Caco-2 (cell line): ENCODE results near the gene ADCY7. TPM values are rescaled to one million over a fixed set of nuclear protein-coding genes. Genes with fewer than 3 reads are reported as not detected.

Source experiments
- BruUV-seq: library from RNA; stranded (reverse); fragments of 400-500 nt; replicated peaks from 2 replicates; lab custom pipeline; 2021; lab: Mats Ljungman, UMichigan
- CTCF ChIA-PET: fragments of 300-600 bp; sonication (Branson Sonifier 250); formaldehyde crosslinking; loops from one replicate; lab custom pipeline; 2022; ENCODE audit warnings: antibody characterized with exemption; lab: Charles Lee
- POLR2A ChIA-PET: fragments of 300-600 bp; sonication (Branson Sonifier 250); formaldehyde crosslinking; loops from one replicate; lab custom pipeline; 2022; ENCODE audit warnings: antibody characterized with exemption; lab: Charles Lee
- DNase-seq, 2 experiments: peaks; one replicate each; pipeline versions ENCODE4 v3.0.0 to v3.0.0-alpha.2; 2020 to 2022
- H3K27me3 ChIP-seq: replicated peaks from 2 replicates; pipeline ENCODE4 v1.6.0; 2011; ENCODE audit warnings: low read length; ENCODE audit not compliant: control insufficient read depth, insufficient read depth
- H3K36me3 ChIP-seq: 2 replicates; pipeline ENCODE4 v1.5.1; 2011; ENCODE audit warnings: low read length; ENCODE audit not compliant: control insufficient read depth, insufficient read depth
- H3K4me1 ChIP-seq: fragments of 250-450 bp; sonication (Bioruptor Pico); 2 replicates; pipeline ENCODE4 v1.5.1; 2020; ENCODE audit warnings: mild to moderate bottlenecking
- H3K4me3 ChIP-seq: 2 replicates; pipeline ENCODE4 v1.5.1; 2011; ENCODE audit warnings: low read depth, mild to moderate bottlenecking, control low read depth, low read length
- H3K9me3 ChIP-seq: fragments of 250-450 bp; sonication (Bioruptor Pico); 2 replicates; pipeline ENCODE4 v1.5.1; 2020; ENCODE audit warnings: mild to moderate bottlenecking, moderate library complexity
- H3K27ac Mint-ChIP-seq: one replicate; pipeline ENCODE4 v1.8.0; 2022; ENCODE audit warnings: mixed read lengths; ENCODE audit not compliant: unreplicated experiment
- H3K27me3 Mint-ChIP-seq: one replicate; pipeline ENCODE4 v1.8.0; 2022; ENCODE audit warnings: mixed read lengths; ENCODE audit not compliant: insufficient read depth, unreplicated experiment
- H3K36me3 Mint-ChIP-seq: one replicate; pipeline ENCODE4 v1.8.0; 2022; ENCODE audit warnings: mild to moderate bottlenecking, mixed read lengths; ENCODE audit not compliant: insufficient read depth, unreplicated experiment
- H3K4me1 Mint-ChIP-seq: one replicate; pipeline ENCODE4 v1.8.0; 2022; ENCODE audit warnings: low read depth, mixed read lengths; ENCODE audit not compliant: unreplicated experiment
- H3K4me3 Mint-ChIP-seq: one replicate; pipeline ENCODE4 v1.8.0; 2022; ENCODE audit warnings: mild to moderate bottlenecking, moderate library complexity, mixed read lengths; ENCODE audit not compliant: unreplicated experiment
- H3K9me3 Mint-ChIP-seq: one replicate; pipeline ENCODE4 v1.8.0; 2022; ENCODE audit warnings: mixed read lengths; ENCODE audit not compliant: unreplicated experiment
- intact Hi-C: fragments of 100-400 bp; cut with micrococcal nuclease; formaldehyde crosslinking; loops from one replicate; pipeline ENCODE4 v1.10.0; 2022; ENCODE audit not compliant: unreplicated experiment
- total RNA-seq: library from RNA; stranded (reverse); gene quantifications from 2 replicates; pipeline ENCODE4 v1.2.3, GENCODE V29; 2022
- TF ChIP-seq, protein P1 (sequence below), 2 experiments: fragments of 200-600 bp in 1 of 2; IDR thresholded peaks; 1 replicate in 1 of 2; 2 replicates in 1 of 2; pipeline versions ENCODE4 v1.5.1 to v1.8.0; 2011 to 2022; ENCODE audit warnings: antibody characterized with exemption in 1 of 2, control low read depth in 1 of 2, inconsistent platforms in 1 of 2, low read depth in 1 of 2, low read length in 1 of 2, mild to moderate bottlenecking in 1 of 2, moderate library complexity in 1 of 2; ENCODE audit not compliant: insufficient read depth in 1 of 2, severe bottlenecking in 1 of 2, unreplicated experiment in 1 of 2

The ADCY7 gene
- total RNA-seq, 1 experiment from 2014 or later, result 54.2 TPM

DNA sequence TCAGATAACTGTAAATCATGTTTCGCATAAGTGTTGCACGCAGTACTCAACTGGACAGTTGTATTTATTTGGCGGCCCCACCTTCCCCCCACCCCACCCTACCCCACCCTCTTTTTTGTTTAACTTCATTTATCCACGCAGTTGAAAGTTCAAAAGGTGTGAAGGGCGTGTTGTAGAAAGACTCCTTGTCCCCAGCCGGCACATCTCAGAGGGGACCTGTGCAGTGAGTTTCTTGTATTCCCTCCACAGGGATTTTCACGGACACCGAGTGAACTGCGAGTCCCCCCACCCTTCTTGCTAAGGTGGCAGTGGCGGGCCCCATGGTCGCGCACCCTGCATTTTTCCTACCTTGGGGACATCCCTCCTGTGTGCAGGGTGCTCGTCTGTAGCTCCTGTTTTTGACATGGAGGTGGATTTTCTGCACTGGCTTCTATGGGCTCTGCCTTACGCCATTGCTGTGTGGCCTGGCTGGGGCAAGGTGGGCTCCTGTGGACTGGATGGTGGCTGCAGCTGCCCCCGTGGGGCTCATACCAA is 36.2 kb downstream of the ADCY7 start:
- Mint-ChIP-seq H3K4me3 (no peak overlapping the region), H3K36me3 (peaks cover 32% of the 10 kb centered on the region)
- POLR2A ChIA-PET, result no interaction called here

DNA sequence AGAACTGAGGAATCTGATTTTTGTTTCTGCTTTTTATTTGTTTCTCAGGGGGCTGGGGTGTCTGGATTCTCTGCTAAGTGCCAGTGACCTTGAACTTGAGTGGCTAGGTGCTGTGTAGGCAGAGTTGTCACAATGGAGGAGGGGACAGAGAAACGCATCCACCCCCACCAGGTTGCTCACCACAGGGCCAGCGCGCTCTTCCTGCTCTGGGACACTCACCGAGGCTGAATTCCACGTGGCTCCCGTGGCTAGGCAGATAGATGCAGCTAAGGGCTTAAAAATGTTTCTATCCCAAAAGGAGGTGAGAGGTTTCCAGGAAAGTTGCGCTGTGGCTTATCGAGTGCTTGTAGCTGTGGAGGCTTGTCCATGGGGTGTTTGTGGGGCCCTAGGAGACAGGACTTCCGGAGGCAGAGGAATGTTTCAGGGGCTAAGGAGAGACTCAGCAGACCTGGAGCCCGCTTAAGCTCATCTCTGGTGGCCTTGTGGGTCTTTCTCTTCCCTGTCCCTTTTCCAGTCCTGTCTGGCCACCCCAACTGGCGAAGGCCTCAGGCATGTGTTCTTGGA is 36.8 kb downstream of the ADCY7 start:
- Mint-ChIP-seq H3K27ac (peak overlapping the region; percentile 61), H3K4me1 (peaks cover 12% of the 10 kb centered on the region), H3K9me3 (no peaks in the 10 kb centered on the region), H3K27me3 (no peaks in the 10 kb centered on the region), H3K4me3 (no peak overlapping the region), H3K36me3 (peaks cover 28% of the 10 kb centered on the region)
- no peak for DNase-seq
- TF ChIP-seq, protein P1, sequence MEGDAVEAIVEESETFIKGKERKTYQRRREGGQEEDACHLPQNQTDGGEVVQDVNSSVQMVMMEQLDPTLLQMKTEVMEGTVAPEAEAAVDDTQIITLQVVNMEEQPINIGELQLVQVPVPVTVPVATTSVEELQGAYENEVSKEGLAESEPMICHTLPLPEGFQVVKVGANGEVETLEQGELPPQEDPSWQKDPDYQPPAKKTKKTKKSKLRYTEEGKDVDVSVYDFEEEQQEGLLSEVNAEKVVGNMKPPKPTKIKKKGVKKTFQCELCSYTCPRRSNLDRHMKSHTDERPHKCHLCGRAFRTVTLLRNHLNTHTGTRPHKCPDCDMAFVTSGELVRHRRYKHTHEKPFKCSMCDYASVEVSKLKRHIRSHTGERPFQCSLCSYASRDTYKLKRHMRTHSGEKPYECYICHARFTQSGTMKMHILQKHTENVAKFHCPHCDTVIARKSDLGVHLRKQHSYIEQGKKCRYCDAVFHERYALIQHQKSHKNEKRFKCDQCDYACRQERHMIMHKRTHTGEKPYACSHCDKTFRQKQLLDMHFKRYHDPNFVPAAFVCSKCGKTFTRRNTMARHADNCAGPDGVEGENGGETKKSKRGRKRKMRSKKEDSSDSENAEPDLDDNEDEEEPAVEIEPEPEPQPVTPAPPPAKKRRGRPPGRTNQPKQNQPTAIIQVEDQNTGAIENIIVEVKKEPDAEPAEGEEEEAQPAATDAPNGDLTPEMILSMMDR (IDR thresholded peaks at IDR 0.05; ENCODE audit: insufficient read depth in 1 of 2, low read depth in 1 of 2, low read length in 1 of 2, severe bottlenecking in 1 of 2, unreplicated experiment in 1 of 2), result no peak
- intact Hi-C loops, result no loop called here
- H3K4me3 ChIP-seq, result no peak overlapping the region
- no peaks in the 10 kb centered on the region for H3K36me3 ChIP-seq
- H3K27me3 ChIP-seq, result no peaks in the 10 kb centered on the region
- POLR2A ChIA-PET, result no interaction called here
- CTCF ChIA-PET, result no interaction called here
- BruUV-seq, result no TSS peak
- peaks cover 12% of the 10 kb centered on the region; the same call in 1 of the 2 replicates for H3K4me1 ChIP-seq
- no peaks in the 10 kb centered on the region for H3K9me3 ChIP-seq

More for the DNA sequence above, 36.2 kb downstream of the ADCY7 start:
- intact Hi-C loops, result no loop called here
- Histone ChIP-seq H3K27me3 (no peaks in the 10 kb centered on the region), H3K9me3 (no peaks in the 10 kb centered on the region), H3K4me1 (peaks cover 12% of the 10 kb centered on the region; the same call in 1 of the 2 replicates), H3K36me3 (no peaks in the 10 kb centered on the region), H3K4me3 (no peak overlapping the region)
- no TSS peak for BruUV-seq
- CTCF ChIA-PET, result no interaction called here
- no peaks in the 10 kb centered on the region for H3K27me3 Mint-ChIP-seq
- peak in 1 of 2 experiments; percentile 39 for DNase-seq
- peaks cover 16% of the 10 kb centered on the region for H3K4me1 Mint-ChIP-seq
- TF ChIP-seq, protein P1 (IDR thresholded peaks at IDR 0.05; ENCODE audit: insufficient read depth in 1 of 2, low read depth in 1 of 2, low read length in 1 of 2, severe bottlenecking in 1 of 2, unreplicated experiment in 1 of 2), result no peak
- peak overlapping the region; percentile 61 for H3K27ac Mint-ChIP-seq
- H3K9me3 Mint-ChIP-seq, result no peaks in the 10 kb centered on the region

DNA sequence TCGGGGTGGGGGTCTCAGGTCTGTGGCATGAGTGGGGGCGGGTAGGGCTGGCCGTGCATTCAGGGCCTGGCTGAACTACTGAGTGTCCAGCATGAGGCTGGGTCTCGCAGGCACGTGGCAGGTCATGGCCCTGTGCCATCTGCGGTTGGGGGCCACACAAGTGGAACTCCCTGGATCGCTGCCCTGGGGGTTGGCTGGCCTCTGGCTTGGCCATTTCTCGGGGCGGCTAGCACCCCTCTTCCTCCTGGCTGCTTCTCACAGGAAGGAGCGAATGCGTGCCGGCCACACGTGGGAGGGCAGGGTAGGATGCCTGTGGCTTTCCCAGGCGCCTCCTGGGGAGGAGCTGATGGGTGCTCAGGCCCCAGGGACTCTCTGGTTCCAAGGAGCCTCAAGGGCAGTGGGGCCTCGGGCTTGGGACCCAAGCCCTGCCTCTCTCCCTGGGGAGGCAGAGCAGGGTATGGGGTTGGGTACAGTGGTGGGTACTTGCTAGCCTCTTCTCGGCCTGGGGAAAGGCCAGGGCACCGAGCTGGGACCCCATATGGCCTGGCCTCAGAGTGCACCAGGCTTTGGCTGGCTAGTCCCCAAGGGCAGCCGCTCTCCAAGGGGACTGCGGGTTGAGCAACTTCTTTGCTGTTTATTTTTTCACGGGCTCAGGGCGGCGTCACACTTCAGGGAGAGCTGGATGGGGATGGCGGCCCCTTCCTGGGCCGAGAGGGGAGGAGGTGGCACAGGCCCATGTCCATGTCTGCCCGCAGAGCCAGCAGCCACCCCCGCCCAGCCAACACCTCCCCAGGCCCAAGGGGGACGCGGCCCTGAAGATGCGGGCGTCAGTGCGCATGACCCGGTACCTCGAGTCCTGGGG is 37.5 kb downstream of the ADCY7 start:
- Histone ChIP-seq H3K36me3 (no peaks in the 10 kb centered on the region), H3K4me3 (no peak overlapping the region), H3K27me3 (no peaks in the 10 kb centered on the region), H3K9me3 (no peaks in the 10 kb centered on the region), H3K4me1 (peaks cover 12% of the 10 kb centered on the region; the same call in 1 of the 2 replicates)
- Mint-ChIP-seq H3K4me1 (peaks cover 10% of the 10 kb centered on the region), H3K36me3 (peaks cover 33% of the 10 kb centered on the region), H3K9me3 (no peaks in the 10 kb centered on the region), H3K27ac (peak overlapping the region; percentile 61), H3K4me3 (no peak overlapping the region), H3K27me3 (no peaks in the 10 kb centered on the region)
- BruUV-seq, result no TSS peak
- TF ChIP-seq, protein P1 (IDR thresholded peaks at IDR 0.05; ENCODE audit: insufficient read depth in 1 of 2, low read depth in 1 of 2, low read length in 1 of 2, severe bottlenecking in 1 of 2, unreplicated experiment in 1 of 2), result no peak
- POLR2A ChIA-PET, result no interaction called here
- intact Hi-C loops, result no loop called here
- CTCF ChIA-PET, result no interaction called here
- no peak for DNase-seq
